Neuron (in vitro differentiated cells): ENCODE results near the gene TMEM178B.
"Not testable (repeated sequence)": the region's sequence is repeated elsewhere in the genome, so short reads cannot be mapped to it uniquely, and the experiment has no call there.

Source experiments
- H2AFZ ChIP-seq: one replicate; pipeline ENCODE4 v1.6.1; 2013; ENCODE audit warnings: low read depth, mild to moderate bottlenecking, inconsistent platforms, low read length, moderate library complexity
- H3K27me3 ChIP-seq: one replicate; pipeline ENCODE4 v1.6.1; 2013; ENCODE audit warnings: low read length; ENCODE audit not compliant: insufficient read depth
- H3K36me3 ChIP-seq: one replicate; pipeline ENCODE4 v1.6.1; 2013; ENCODE audit warnings: low read length; ENCODE audit not compliant: insufficient read depth
- H3K4me1 ChIP-seq: one replicate; pipeline ENCODE4 v1.6.1; 2013; ENCODE audit warnings: low read length; ENCODE audit not compliant: insufficient read depth
- H3K4me3 ChIP-seq: 2 replicates; pipeline ENCODE4 v1.5.1; 2013; ENCODE audit warnings: mild to moderate bottlenecking, low read length, moderate library complexity
- H3K9me3 ChIP-seq: one replicate; pipeline ENCODE4 v1.6.1; 2013; ENCODE audit warnings: low read length

The TMEM178B gene

DNA sequence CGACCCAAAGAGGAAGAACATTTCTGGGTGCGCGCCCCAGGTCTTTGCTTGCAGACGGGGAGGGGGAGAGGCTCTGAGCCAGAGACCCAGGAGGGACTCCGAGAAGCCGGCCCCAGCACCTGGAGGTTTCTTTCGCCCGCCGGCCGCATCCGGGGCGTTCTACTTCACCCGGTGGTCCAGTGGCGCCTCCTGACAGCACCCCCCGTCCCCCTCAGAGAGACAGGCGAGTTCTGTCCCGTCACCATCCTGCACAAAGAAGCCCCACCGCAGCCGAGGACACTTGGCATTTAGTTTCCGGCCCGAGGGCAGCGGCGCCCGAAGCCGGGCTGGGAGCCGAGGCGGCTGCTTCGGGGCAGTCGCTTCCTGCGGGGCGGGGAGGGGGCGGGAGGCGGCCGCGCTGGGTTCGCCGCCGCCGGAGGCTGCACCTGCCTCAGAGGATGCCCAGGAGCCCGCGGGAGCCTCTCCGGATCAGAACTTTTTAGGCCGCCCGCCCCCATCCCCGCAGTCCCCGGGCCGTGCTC is at the start of gene TMEM178B:
TSS of gene TMEM178B (plus strand) at position 424 of the 521 bp plus-strand sequence.
- H3K36me3 ChIP-seq, result no peaks in the 10 kb centered on the region
- peak within 1 kb of the TSS; percentile 97 for H3K4me3 ChIP-seq
- peaks cover 36% of the 10 kb centered on the region for H3K4me1 ChIP-seq
- peak within 1 kb of the TSS; percentile 97 for H2AFZ ChIP-seq
- H3K9me3 ChIP-seq, result no peaks in the 10 kb centered on the region
- peaks cover 10% of the 10 kb centered on the region for H3K27me3 ChIP-seq

DNA sequence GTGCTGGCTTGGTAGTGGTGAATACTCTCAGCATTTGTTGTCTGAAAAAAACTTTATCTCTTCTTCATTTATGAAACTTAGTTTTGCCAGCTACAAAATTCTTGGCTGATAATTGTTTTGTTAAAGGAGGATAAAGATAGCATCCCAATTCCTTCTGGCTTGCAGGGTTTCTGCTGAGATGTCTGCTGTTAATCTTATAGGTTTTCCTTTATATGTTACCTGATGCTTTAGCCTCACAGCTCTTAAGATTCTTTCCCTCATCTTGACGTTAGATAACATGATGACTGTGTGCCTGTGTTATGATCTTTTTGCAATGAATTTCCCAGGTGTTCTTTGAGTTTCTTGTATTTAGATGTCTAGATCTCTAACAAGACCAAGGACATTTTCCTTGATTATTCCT is 49.2 kb upstream of the TMEM178B start:
- Histone ChIP-seq H3K27me3 (no peaks in the 10 kb centered on the region), H3K4me3 (no peak overlapping the region), H3K36me3 (no peaks in the 10 kb centered on the region), H2AFZ (no peak overlapping the region), H3K4me1 (no peaks in the 10 kb centered on the region), H3K9me3 (peaks cover 2% of the 10 kb centered on the region)

DNA sequence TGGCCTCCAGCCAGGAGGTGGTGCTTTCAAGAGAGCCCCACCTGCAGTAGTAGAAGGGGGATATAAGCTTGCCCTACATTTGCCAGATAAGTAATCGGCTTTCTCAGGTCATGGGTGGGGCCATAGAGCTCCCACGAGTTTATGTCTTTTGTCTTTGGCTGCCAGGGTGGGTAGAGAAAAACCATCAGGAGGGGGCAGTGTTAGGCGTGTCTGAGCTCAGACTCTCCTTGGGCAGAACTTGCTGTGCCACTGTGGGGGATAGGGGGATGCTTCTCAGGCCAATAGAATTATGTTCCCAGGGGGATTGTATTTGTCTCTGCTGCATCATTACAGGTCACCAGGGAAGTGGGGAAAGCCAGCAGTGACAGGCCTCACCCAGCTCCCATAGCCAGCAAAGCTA is 46.8 kb upstream of the TMEM178B start:
- H3K4me1 ChIP-seq, result no peaks in the 10 kb centered on the region
- H3K36me3 ChIP-seq, result no peaks in the 10 kb centered on the region
- no peaks in the 10 kb centered on the region for H3K27me3 ChIP-seq
- H3K9me3 ChIP-seq, result peaks cover 2% of the 10 kb centered on the region
- no peak overlapping the region for H2AFZ ChIP-seq
- no peak overlapping the region for H3K4me3 ChIP-seq

DNA sequence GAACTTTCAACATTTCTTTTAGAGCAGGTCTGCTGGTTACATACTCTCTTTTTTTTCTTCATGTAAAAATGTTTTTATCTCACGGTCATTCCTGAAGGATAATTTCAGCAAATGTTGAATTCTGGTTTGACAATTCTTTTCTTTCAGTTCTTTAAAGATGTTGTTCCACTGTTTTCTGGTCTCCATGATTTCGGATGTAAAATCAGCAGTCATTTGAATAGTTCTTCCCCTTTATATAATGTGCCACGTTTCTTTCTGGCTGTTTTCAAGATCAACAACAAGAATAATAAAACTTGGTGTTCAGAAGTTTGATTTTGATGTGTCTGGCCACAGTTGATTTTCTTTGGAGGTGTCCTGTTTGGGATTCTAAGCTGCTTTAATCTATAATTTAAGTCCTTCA is 45.1 kb upstream of the TMEM178B start:
- H3K36me3 ChIP-seq, result no peaks in the 10 kb centered on the region
- no peaks in the 10 kb centered on the region for H3K27me3 ChIP-seq
- no peak overlapping the region for H3K4me3 ChIP-seq
- H2AFZ ChIP-seq, result no peak overlapping the region
- H3K4me1 ChIP-seq, result no peaks in the 10 kb centered on the region
- H3K9me3 ChIP-seq, result peaks cover 2% of the 10 kb centered on the region

DNA sequence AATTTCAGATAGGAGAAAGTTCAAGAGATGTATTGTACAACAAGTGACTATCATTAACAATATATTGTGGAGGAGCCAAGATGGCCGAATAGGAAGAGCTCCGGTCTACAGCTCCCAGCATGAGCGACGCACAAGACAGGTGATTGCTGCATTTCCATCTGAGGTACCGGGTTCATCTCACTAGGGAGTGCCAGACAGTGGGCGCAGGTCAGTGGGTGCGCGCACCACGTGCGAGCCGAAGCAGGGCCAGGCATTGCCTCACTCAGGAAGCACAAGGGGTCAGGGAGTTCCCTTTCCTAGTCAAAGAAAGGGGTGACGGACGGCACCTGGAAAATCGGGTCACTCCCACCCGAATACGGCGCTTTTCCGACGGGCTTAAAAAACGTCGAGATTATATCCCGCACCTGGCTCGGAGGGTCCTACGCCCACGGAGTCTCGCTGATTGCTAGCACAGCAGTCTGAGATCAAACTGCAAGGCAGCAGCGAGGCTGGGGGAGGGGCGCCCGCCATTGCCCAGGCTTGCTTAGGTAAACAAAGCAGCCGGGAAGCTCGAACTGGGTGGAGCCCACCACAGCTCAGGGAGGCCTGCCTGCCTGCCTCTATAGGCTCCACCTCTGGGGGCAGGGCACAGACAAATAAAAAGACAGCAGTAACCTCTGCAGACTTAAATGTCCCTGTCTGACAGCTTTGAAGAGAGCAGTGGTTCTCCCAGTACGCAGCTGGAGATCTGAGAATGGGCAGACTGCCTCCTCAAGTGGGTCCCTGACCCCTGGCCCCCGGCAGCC is 41.1 kb upstream of the TMEM178B start:
- not testable (repeated sequence) for H3K9me3 ChIP-seq

DNA sequence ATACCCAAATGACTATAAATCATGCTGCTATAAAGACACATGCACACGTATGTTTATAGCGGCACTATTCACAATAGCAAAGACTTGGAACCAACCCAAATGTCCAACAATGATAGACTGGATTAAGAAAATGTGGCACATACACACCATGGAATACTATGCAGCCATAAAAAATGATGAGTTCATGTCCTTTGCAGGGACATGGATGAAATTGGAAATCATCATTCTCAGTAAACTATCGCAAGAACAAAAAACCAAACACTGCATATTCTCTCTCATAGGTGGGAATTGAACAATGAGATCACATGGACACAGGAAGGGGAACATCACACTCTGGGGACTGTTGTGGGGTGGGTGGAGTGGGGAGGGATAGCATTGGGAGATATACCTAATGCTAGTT is 35.8 kb upstream of the TMEM178B start:
- not testable (repeated sequence) for H3K4me1 ChIP-seq, H3K4me3 ChIP-seq, H3K27me3 ChIP-seq, H3K36me3 ChIP-seq, H3K9me3 ChIP-seq, H2AFZ ChIP-seq

More for the DNA sequence above, 41.1 kb upstream of the TMEM178B start:
- not testable (repeated sequence) for H2AFZ ChIP-seq, H3K36me3 ChIP-seq, H3K4me3 ChIP-seq, H3K27me3 ChIP-seq, H3K4me1 ChIP-seq

DNA sequence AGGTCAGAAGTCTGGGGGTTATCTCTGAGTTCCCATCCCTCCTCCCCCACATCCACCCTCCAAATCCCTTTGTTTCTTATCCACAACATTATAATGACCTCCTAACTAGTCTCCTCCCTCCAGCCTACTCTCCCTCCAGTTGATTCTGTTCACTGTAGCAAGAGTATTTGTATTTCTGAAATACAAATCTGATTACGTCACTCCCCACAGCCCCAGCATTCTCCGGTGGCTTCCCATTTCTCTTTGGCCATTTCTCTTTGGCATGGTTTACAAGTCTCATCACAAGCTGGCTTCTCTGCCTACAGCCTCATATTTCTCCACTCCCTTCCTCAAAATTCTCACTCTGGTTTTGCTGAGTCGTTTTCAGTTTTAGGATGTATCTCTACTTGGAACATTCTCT is 34.5 kb upstream of the TMEM178B start:
- Histone ChIP-seq H3K9me3 (no peaks in the 10 kb centered on the region), H3K36me3 (no peaks in the 10 kb centered on the region), H3K4me3 (no peak overlapping the region), H2AFZ (no peak overlapping the region), H3K4me1 (no peaks in the 10 kb centered on the region), H3K27me3 (no peaks in the 10 kb centered on the region)

DNA sequence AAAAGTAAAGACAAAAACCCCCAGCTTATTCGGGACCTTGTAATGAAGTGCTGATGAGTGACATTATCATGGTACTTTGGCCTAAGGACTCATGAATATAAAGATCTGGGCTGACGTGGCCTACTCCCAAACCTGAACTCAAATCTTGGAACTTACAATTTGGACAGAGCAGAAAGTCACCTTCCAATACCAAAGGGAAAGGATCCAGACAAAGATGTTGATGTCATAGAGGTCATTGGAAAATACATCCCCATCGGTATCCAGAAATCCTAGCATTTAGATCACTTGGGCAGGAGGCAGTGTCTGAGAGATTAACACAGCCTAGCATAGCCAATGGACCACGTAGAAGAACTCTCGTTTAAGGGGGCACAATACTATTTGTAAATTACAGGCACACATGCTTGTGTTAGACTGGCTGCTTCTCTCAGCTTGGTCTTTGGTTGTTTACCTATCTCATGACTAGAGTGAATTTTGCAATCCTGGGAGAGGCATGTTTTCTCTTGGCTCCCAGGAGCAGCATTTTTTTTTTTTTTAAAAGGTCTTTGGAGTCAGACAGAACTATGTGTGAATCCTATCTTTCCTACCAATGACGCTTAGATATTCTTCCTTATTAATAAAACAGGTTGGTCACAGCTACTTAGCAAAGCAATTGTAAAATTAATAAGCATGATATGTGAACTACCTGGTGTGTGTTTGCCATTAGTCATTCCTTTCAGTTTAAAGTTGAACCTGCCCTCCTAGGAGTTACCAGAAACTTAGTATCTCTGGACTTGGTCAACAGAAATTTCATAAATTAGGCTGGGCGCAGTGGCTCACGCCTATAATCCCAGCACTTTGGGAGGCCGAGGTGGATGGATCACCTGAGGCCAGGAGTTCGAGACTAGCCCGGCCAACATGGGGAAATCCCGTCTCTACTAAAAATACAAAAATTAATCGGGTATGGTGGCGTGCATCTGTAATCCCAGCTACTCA is 31.4 kb upstream of the TMEM178B start:
- Histone ChIP-seq H3K4me3 (no peak overlapping the region), H2AFZ (no peak overlapping the region), H3K27me3 (peaks cover 3% of the 10 kb centered on the region), H3K4me1 (no peaks in the 10 kb centered on the region), H3K36me3 (no peaks in the 10 kb centered on the region), H3K9me3 (no peaks in the 10 kb centered on the region)

DNA sequence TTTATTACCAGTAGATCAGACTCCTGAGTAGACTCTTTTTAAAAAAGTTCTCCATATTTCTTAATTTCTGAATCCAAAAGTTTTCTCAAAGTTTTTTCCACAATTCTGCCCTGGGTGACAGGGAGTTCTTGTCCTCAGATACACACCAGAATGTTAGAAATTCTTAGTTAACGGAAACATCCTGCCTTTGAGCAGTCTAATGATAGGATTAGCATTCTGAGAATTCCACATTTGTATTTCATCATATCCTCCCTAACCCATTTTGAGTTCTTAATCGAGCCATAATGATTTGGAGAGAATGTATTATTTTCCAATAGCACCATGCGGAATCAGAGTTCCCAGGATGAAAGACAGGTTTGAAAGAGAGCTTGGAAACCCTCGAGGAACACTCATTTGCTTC is 30.2 kb upstream of the TMEM178B start:
- no peaks in the 10 kb centered on the region for H3K4me1 ChIP-seq
- H3K36me3 ChIP-seq, result no peaks in the 10 kb centered on the region
- H3K4me3 ChIP-seq, result no peak overlapping the region
- H2AFZ ChIP-seq, result no peak overlapping the region
- H3K27me3 ChIP-seq, result peaks cover 3% of the 10 kb centered on the region
- H3K9me3 ChIP-seq, result no peaks in the 10 kb centered on the region

DNA sequence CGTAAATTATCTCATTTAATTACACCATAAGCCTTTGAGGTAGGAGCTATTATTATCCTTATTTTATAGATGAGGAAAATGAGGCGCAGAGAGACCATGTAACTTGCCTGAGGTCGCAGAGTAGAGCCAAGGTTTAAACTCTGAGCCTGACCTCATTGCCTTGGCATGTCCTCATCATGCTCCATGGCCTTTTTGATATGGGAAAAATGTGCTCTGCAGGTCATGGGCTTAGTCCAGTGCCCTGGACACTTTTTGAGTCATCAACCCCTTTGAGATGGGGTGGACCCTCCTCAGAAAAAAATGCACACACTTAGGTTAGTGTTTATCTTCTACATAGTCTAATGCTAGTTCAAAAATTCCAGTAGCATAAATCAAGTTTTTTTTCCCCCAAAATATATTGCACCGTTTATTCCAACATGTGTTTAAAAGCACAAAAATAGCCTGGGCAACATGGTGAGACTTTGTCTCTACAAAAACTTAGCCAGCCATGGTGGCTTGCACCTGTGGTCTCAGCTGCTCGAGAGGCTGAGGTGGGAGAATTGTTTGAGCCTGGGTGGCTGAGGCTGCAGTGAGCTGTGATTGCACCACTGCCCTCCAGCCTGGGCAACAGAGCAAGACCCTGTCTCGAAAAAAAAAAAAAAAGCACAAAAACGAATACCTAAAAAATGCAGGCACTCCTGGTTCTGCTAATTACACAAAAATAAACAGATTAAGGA is 28.6 kb upstream of the TMEM178B start:
- Histone ChIP-seq H3K27me3 (peaks cover 3% of the 10 kb centered on the region), H3K36me3 (no peaks in the 10 kb centered on the region), H3K4me3 (no peak overlapping the region), H3K9me3 (no peaks in the 10 kb centered on the region), H3K4me1 (no peaks in the 10 kb centered on the region), H2AFZ (no peak overlapping the region)

DNA sequence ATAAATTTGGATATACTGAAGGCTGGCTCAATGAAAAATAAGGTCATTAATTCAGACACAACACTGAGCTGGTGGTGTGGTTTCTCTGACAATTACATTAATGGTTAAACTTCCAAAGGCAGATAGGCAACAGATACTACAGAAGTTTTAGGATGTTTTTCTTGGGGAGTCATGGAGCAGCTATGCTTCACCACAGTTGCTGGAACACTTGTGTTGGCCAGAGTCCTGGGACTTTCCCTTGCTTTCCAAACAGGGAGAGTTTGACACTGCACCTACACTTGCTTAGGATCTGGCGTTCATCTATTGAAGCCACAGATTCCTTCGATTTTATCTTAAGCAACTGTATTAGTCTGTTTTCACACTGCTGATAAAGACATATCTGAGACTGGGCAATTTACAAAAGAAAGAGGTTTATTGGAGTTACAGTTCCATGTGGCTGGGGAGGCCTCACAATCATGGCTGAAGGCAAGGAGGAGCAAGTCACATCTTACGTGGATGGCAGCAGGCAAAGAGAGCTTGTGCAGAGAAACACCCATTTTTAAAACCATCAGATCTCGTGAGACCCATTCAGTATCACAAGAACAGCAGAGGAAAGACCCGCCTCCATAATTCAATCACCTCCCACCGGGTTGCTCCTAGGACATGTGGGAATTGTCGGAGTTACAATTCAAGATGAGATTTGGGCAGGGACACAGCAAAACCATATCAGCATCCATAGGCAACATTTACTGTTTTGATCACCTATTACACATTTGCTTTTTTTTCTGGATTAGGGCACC is 27.8 kb upstream of the TMEM178B start:
- Histone ChIP-seq H3K27me3 (peaks cover 3% of the 10 kb centered on the region), H2AFZ (no peak overlapping the region), H3K4me1 (no peaks in the 10 kb centered on the region), H3K36me3 (no peaks in the 10 kb centered on the region), H3K4me3 (no peak overlapping the region), H3K9me3 (no peaks in the 10 kb centered on the region)

DNA sequence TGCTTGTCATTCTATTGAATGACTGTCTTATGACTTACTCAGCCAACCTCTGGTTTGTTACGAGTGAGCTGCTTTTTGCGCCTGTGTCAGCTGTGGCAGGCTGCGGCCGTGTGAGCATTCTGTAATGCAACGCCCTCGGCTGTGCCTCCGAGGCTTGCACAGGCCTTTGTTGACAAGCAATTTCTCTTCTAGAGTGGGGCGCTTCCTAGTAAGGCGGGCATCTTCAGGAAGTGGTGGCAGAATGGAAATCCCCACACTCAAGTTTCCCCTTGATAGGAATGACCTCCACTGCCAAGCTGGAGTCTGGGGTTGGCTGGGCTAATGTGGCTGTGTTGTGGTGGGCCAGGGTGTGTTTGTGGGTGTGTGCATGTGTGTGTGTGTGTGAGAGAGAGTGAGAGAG is 20.2 kb upstream of the TMEM178B start:
- no peaks in the 10 kb centered on the region for H3K4me1 ChIP-seq
- no peak overlapping the region for H3K4me3 ChIP-seq
- H2AFZ ChIP-seq, result peak overlapping the region; percentile 42
- no peaks in the 10 kb centered on the region for H3K27me3 ChIP-seq
- no peaks in the 10 kb centered on the region for H3K9me3 ChIP-seq
- H3K36me3 ChIP-seq, result no peaks in the 10 kb centered on the region
